GM19324 (cell line): Measurements from ENCODE around the gene KDM5A.

Source experiments
- ATAC-seq: cut with Tn5 transposase; IDR thresholded peaks from one replicate; pipeline ENCODE4 v1.9.1; 2021; ENCODE audit warnings: mild to moderate bottlenecking, moderate library complexity; ENCODE audit not compliant: unreplicated experiment, low FRiP score

Gene KDM5A

DNA sequence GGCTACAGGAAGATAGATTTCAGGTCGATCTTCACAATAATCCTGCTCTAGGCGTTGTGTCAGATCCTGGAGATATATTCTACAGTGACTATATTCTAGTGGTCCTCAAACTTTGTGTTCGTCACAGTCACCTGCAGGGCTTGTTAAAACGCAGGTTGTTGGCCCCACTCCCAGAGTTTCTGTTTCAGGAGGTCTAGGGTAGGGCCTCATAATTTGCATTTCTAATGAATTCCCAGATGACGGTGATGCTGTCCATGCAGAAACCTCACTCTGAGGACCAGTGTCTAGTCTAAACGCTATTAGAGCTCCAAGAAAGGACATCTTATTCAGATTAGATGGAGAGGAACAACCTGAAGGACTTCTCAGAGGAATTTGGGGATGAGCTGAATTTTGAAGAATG is 113.3 kb downstream of the KDM5A start:
- ATAC-seq: no peak

DNA sequence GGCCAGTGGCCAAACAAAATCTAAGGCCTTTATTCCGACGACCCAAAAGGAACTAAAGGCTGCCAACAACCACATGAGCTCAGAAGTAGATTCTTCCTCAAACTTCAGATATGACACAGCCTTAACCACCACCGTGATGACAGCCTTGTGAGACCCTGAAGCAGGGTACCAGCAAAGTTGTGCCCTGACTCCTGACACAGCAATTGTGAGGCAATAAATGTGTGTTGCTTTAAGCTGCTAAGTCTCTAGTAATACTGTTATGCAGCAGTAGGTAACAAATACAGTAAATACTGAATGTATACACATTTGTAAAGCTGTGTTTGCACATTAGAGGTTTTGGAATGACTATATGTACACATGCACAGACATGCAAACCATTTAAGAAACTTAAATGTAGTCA is 115.7 kb downstream of the KDM5A start:
- ATAC-seq: no peak

DNA sequence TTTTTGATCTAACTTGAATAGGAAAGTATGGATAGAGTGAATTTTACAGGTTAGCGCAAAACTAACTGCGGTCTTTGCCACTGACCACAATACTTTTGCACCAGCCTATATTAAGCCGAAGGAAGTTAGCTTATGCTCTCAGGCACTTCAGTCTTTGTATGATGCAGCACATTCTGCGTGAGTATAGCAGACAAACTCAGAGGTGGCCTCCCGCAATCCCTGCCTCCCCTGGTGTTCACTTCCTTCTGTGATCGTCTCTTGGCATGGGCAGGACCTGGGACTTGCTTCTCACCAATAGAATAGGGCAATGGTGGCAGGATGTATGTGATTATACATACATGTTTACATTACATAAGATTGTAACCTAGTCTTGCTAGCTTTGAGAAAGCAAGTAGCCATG is 116.2 kb downstream of the KDM5A start:
- no peak for ATAC-seq

DNA sequence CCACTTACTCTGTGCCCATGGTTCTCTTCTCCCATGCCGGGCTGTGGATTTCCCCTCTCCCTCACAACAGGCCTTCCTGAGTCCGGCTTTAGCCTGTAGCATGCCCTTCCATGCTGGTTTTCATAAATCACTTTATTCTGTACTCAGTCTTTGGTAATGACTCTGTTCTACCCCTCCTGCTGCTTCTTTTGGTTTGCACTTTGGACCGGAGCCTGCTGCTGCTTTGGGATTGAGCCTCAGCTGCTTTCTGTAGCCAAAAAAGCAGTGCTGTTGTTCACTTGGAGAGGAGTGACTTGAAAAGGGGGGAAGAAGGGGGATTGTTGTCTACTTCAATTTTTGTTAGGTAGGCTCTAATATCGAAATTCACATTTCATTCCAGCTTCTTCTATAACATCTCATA is 118.0 kb downstream of the KDM5A start:
- no peak for ATAC-seq

DNA sequence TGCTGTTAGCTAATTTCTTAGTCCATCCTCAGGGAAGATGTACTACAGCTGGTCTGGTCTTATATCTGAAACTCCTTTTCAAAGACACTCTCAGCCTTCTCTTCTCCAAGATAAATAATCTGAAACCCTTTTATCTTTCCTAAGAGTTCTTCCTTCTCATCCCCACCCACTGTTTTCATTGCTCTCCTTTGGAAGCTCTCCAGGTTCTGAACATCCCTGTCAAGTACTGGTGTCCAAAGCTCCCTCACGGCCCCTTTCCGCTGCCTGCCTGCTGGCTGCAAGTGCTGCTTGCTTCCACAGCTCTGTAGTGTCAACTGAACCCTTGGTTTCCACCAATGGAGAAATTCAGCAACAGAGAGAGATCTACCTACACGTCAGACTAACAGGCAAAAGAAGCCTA is 119.9 kb downstream of the KDM5A start:
- ATAC-seq: no peak

DNA sequence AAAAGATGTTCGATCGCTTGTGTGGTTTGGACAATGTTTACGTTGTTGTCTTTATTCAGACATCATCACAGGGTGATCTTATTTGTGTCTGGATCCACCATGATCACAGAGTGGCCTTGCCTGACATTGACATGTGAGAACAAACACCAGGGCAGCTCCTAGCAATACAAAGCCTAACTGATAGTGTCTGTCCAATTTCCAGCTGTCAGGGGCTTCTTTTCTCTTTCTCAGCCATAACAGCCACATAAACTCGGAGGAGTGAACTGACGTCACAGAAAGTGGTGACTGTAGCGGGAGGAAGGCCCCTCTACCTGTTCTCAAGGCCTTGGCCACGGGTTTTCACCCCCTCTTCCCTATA is 120.7 kb downstream of the KDM5A start:
- no peak for ATAC-seq

DNA sequence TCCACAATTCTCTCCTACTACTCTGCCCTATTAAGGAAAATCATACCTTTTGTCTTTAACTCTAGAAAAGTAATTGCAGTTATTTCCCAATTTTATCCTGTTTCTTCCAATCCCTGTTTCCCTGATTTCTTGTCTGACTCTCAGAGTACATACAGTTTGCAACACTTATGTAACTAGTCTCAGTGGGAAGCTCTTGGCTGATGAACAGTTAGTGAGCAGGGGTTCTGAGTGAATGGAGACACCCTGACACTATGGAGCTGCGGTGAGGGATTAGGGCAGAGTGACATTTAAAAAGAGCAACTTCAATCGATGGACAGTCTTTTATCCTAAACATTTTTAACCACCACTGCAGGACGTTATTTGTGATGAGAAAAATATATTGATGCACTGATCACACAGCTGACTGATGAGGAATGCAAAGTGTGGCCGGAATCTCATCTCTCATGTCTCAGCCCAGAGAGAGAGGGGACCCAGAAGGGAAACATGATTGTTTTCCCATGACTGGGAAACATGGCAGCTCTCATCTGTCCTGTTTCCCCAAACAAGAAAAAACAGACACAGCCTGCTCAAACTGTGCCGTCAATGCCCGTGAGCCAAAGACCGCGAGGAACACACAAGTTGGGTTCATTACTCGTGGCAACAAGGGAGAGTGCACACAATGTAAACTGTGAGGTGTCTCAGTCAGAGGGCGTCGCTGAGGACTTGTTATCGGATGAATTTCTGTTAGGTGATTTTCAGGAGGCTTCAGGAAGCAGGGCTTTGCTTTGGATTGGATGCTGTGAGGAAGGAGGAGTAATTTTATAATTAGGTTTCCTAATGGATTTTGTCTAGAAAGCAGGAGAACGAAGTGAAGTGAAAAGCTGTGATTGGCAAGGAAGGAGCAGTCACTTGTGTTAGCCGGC is 121.3 kb downstream of the KDM5A start:
- ATAC-seq: no peak

DNA sequence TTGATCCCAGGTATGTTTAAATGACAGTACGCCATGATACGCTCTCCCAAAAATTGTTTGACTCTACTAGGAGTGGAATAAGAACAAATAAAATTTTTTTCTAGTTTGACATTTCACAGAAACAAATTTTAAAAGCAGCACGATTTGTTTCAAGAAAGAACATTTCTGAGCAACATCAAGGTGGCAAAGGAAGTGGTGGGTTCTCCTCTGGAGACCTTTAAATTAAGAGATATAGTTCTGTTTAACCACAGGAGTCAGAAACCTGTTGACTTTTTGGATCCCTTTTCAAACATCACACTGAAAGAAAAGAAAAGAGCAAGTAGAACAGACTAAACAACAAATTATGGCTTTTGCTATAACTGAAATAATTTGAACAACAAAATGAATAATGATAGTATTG is 124.0 kb downstream of the KDM5A start:
- no peak for ATAC-seq

DNA sequence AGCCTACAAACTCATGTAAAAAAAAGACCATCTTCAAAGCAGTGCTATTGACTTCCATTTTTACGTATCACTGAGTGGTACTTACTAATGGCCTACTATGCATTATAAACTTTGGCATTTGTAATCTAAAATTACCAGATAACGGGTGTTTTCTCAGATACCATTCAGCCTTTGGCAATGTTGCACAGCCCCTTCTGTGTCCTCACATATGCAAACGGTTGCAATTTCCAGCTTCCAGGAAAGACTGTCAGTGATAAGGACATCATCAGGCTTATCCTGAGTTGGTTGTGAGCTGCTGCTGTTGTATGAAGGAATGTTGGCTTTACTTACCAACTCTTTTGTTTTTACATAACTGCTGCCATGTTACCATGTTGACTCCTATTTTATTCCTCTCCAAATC is 124.9 kb downstream of the KDM5A start:
- ATAC-seq: no peak

DNA sequence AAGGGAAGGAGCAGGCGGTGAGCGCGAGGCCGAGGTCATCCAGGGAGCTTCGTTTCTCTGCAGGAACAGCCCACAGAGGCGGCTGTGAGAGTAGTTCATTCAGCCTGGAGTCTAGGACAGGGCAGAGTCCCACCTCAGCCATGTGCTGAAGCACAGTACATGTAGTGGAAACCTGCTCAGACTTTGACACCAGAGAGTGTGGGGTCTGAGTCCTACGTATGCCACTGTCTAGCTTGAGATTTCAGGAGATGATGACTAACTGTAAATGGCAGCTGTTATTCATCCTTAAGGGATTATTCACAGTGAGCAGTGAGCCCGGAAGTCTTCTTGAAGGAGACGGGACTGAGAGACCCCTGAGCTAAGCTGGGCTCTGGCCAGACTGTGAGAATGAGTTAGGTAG is 125.5 kb downstream of the KDM5A start:
- ATAC-seq: no peak

DNA sequence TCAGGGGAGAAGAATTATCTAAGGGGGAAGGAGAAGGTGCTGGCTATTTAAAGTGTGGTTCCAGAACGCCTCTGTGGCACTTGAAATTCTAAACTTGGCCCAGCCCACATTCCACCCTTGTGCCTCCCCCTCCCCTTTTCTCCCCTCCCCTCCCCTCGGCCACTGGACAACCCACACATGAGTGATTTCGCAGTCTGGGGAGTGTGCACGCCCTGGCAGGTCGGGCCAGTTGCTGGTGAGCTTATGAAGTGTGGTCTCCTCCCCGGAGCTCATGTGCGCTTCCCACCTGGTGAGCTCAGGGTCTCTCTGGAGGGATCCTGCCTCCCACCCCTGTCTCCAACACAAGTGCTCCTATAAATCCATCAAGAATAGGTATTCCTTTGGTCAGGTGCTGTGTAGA is 126.3 kb downstream of the KDM5A start, which contains the start of gene SLC6A13:
Gene SLC6A13, minus strand, starts transcription at position 20 of the 400 bp plus-strand sequence. CDS start 2,784 bp downstream, outside the sequence.
- no peak for ATAC-seq

DNA sequence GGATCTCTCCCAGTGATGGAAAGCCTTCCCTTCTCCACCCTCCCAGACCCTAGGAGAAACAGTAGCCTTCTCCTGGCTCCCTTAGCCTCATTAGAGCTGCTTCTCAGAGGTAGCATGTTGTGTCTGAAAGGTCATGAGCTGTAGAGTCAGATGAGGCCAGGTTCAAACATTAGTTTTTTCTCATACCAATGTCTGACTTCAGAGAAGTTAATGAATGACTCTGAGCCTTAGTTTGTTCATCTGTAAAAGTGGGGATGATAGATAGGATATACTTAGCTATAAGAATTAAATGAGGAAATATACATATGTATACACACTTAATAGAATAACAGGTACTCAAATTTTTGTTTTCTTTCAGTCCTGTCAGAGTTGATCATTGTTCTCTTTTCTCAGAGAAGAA is 127.0 kb downstream of the KDM5A start:
- no peak for ATAC-seq

DNA sequence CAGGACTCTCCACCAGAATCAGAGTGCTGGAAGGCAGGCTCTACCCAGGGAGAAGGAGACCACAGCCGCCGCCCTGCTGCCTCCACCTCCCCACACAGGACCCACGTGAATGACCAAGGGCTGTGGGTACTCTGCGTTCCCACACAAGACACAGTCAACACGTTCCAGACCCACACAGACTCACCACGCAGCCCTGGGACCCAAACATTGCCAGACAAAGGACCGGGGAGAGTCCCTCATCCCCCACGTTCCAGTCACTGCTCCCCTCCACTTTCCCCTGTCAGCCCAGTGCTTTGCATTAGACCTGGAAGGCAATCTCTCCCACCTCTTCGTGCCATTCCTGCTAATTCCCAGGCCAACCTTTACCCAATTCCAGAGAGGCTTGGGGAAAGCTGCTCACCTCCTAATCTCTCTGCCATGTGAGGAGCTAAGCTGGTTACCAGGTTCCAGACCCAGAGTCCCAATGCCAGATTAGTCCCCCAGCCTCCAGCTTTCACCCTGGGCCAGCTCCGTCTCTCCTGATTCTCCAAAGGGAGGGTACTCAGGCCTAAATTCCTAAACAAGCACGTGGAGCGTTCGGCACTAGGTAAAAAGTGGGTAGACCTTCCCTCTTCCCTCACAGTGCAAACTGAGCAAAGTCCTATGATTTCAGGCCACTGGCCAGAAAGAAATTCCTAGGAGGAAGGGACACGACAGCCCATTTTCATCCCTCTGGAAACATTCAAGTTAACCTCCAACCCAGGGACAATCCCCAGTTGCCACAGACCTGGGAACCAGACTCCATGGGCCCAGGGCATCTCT is 131.4 kb downstream of the KDM5A start:
- no peak for ATAC-seq

DNA sequence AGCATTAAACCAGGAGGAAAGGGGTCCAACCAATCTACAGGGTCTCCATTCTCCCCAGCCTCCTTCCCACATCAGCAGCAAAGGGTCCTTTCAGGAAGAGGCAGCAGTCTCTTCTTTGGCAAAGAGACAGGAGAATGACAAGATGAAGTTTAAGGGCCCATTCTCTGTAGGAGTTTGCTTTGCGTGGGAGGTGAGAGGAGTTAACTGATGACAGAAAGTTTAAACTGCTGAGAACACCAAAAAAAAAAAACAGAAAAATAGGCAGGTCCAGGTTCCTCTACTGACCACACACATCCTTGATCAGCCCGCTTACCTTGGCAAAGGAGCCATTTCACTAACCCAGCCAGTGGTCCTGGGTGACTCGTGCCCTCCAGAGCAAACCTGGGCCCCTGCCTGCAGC is 132.2 kb downstream of the KDM5A start:
- no peak for ATAC-seq

DNA sequence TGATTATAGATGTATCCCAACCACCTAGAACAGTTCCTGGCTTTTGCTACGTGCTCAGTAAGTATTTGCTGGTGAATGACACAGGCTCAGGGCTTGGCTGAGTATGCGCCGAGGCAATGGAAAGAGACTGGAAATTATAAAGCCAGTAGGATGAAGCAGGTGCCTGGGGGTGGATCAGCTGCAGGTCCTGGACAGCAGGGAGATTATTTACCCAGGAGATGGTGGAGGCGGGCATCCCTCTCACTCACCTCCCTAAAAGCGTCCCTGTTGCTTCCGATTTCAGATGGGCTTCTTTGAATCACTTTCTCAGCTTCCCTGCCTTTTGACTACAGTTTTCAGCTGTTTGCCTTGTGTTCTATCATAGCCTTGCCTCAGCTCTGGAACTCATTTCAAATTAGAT is 132.9 kb downstream of the KDM5A start:
- no peak for ATAC-seq

DNA sequence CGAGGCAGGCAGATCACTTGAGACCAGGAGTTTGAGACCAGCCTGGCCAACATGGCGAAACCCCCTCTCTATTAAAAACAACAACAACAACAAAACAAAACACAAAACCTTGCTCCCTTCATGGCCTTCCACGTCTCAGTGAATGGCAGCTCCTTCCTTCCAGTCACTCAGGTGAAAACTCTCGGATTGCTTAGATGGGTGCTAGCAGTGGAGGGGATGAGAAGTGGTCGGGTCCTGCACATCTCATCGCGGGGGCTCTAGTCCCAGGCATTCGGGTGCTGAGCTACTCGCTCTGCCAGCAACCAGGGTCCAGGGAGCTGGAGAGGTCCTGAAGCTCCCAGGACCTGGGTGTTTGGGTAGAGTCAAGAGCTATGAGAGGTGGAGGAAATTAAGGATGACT is 134.2 kb downstream of the KDM5A start:
- ATAC-seq: no peak

DNA sequence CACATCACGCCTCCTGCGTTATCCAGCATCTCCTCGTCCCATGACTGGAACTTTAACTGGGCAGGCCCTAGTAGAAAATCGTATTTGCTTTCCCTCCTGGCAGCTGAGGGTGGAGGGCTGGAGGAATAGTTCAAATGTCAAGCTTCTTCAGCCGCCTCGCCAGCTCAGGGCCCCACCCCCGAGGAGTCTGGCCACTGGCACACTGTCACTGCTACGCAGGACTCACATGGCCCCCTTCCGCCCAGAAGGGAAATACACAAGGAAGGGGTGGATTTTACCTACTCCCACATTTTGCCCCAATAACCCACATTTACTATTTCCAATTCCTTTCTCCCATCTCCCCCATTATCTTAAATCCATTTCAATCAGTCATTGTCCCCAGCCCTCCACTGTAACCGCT is 135.1 kb downstream of the KDM5A start:
- no peak for ATAC-seq

DNA sequence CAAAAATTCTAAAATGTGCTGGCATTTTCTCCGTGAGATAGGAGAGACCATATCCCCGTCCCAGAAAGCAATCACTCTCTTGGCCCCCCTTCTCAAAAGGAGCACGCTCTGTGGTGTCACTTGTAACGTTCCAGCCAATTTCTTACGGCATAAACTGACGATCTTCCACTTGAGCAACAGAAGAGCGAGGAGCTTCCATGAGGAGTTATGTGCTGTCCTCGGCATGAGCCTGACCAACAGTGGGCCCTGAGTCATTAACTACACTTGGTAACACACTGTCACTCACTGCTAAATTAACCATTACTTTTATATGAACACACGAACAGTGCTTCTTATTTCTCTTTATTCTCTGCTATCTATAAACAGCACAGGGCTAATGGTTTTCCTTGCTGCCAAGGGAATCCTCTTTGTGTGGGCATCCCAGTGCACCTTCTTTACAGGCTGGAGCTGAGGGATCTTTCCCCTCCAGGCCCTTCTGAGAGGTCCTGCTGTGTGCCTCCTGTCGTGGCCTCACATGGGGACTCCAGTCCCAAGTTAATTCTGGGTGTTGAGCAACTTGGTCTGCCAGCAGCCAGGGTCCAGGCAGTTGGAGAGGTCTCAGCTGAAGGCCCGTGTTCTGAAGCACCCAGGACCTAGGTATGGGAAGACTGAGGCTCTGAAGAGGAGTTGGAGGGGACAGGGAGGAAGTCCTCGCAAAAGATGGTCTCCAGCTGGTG is 135.8 kb downstream of the KDM5A start:
- ATAC-seq: no peak

DNA sequence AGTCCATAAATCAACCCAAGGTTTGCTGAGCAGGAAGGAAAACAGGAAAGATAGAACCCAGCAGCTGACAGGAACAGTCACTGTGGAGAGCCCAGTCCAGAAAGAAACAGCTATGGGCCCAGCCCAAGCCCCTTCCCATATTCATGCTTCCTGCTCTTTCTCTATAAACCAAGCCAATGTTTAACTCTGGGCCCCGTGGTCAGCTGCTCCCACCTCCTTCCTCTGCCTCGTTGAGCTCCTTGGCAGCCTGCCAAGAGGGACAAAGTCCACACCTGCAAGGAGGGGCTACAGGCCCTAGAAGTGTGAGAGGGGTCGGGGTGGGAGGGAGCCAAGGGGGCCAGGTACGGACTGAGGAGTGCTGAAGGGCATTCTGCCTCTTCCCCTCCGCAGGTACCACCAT is 136.5 kb downstream of the KDM5A start:
- ATAC-seq: no peak

DNA sequence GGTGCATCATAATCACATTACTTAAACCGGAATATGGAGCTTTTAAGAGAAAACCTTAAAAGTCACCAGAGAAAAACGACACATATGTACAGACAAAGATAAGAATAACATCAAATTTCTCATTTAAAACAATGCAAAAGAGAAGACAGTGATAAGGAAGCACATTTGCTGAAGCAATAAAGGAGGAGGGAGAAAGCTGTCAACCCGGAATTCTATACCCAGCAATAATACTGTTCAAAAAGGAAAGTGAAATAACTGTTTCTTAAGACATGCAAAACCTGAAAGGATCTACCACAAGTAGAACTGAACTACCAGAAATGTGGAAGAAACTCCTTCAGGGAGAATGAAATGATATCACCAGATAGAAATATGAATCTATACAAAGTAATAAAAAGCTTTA is 141.8 kb downstream of the KDM5A start:
- no peak for ATAC-seq

DNA sequence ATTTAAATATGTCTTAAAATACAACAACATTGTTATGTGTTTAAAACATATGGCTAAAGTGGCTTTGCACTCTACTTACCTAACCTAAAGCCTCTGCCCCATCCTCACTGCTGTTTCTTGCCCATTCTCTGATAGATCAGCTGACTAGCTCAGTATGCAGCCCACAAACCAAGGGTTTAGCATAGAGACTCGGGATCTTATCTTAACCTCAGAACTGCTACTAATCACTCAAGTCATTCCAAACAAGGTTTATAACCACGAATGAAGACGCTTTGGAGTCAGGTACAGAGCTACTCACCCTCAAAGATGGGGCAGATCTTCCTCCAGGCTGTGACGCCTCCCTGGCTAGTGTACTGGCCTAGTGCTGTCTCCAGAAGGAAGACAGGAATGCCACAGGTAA is 145.7 kb downstream of the KDM5A start:
- no peak for ATAC-seq
